Gastrocnemius medialis (tissue), 4 donors: ENCODE data around the gene CYBA.

Experiments
- CTCF ChIP-seq, 5 experiments: fragments of 450-650 bp in 3 of 5; fragments of 200-600 bp in 2 of 5; sonication (generic) in 2 of 5; IDR thresholded peaks in 4 of 5; conservative IDR thresholded peaks in 1 of 5; 1 replicate in 4 of 5; 2 replicates in 1 of 5; pipeline ENCODE4 v1.5.1; 2016 to 2019; ENCODE audit warnings: antibody characterized with exemption in 5 of 5, mild to moderate bottlenecking in 3 of 5, moderate library complexity in 3 of 5
- POLR2A ChIP-seq, 2 donors: fragments of 450-650 bp; IDR thresholded peaks; one replicate each; pipeline ENCODE4 v1.6.1; 2017; ENCODE audit warnings: antibody characterized with exemption in 2 of 2, mild to moderate bottlenecking in 2 of 2, moderate library complexity in 2 of 2

GRCh38 chr16:88595101-88595500 is 55.8 kb downstream of the CYBA start:
- no peak for TF ChIP-seq CTCF (IDR thresholded peaks at IDR 0.05 in 4 of 5, conservative IDR thresholded peaks at IDR 0.05 in 1 of 5)
- no peak for TF ChIP-seq POLR2A (IDR thresholded peaks at IDR 0.05)
